ENCODE measurements around the gene NR3C2. TPM values are rescaled to one million over a fixed set of nuclear protein-coding genes. Genes with fewer than 3 reads are reported as not detected.

The NR3C2 gene
- total and polyA plus RNA-seq, 12 donors, result 1.1 to 19.8 (median 11.7) TPM

DNA sequence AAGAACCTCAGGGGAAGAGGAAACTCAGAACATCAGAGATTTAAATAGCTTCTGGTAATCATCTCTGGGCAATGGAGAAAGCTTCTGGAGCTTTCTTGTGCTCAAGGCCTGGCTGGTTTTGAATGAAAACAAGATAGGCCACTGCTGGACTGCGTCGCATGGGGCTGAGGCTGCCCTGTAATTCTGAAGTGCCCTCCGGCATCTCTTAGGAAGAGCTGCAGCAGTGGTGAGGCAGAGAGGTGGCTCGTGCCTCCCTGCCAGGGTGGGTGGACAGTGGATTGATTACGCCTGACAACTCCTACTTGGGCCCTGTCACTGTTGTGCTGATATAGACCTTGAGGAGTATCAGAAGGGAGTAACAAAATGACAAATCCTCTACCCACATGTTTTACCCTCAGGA lies 279.7 kb downstream of the NR3C2 start:
- intact Hi-C loops (cut with DNase I), result no loop called here
- no peaks in the 10 kb centered on the region for H3K9me3 ChIP-seq (replicated peaks in 1 of 3)
- H3K36me3 ChIP-seq (replicated peaks in 1 of 2), result no peaks in the 10 kb centered on the region
- peaks cover 9 to 19% of the 10 kb centered on the region in 2 donors for H3K4me1 ChIP-seq (replicated peaks in 1 of 2)
- no peak for TF ChIP-seq POLR2A (IDR thresholded peaks at IDR 0.05)
- TF ChIP-seq, protein P1, sequence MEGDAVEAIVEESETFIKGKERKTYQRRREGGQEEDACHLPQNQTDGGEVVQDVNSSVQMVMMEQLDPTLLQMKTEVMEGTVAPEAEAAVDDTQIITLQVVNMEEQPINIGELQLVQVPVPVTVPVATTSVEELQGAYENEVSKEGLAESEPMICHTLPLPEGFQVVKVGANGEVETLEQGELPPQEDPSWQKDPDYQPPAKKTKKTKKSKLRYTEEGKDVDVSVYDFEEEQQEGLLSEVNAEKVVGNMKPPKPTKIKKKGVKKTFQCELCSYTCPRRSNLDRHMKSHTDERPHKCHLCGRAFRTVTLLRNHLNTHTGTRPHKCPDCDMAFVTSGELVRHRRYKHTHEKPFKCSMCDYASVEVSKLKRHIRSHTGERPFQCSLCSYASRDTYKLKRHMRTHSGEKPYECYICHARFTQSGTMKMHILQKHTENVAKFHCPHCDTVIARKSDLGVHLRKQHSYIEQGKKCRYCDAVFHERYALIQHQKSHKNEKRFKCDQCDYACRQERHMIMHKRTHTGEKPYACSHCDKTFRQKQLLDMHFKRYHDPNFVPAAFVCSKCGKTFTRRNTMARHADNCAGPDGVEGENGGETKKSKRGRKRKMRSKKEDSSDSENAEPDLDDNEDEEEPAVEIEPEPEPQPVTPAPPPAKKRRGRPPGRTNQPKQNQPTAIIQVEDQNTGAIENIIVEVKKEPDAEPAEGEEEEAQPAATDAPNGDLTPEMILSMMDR (IDR thresholded peaks at IDR 0.05), result no peak
- H3K4me3 ChIP-seq, result no peak overlapping the region
- no peaks in the 10 kb centered on the region for H3K27me3 ChIP-seq
- 87 to 96% (median 93%) methylated on average over 5 of the region's 5 CpGs for WGBS, 4 donors
- no peak overlapping the region for H3K27ac ChIP-seq
- DNase-seq, result no peak

DNA sequence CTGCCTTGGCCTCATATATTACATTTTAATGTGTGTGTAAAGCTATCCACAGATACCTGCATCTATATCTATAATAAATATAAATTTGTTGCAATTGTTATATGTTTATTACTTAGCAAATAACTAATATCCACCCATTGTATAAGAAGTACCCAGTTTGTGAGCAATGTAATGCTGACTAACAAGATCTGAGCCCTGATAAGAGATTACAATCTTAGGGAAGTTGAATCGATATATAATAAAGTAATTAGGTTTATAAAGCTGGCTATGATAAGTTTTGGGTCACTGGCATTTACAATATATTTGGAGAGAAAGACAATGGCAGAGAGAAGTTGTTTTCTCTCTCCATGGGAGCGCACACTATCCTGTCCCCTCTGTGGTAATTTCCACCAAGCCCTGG lies 280.6 kb downstream of the NR3C2 start:
- Histone ChIP-seq H3K36me3 (replicated peaks in 1 of 2) (no peaks in the 10 kb centered on the region), H3K4me3 (no peak overlapping the region), H3K4me1 (replicated peaks in 1 of 2) (peaks cover 9 to 19% of the 10 kb centered on the region in 2 donors), H3K27me3 (no peaks in the 10 kb centered on the region), H3K27ac (no peak overlapping the region), H3K9me3 (replicated peaks in 1 of 3) (no peaks in the 10 kb centered on the region)
- 80 to 93% (median 87%) methylated on average over 2 of the region's 2 CpGs for WGBS, 4 donors
- DNase-seq, result no peak
- TF ChIP-seq POLR2A (IDR thresholded peaks at IDR 0.05), result no peak
- TF ChIP-seq, protein P1 (IDR thresholded peaks at IDR 0.05), result no peak
- intact Hi-C loops (cut with DNase I), result no loop called here

DNA sequence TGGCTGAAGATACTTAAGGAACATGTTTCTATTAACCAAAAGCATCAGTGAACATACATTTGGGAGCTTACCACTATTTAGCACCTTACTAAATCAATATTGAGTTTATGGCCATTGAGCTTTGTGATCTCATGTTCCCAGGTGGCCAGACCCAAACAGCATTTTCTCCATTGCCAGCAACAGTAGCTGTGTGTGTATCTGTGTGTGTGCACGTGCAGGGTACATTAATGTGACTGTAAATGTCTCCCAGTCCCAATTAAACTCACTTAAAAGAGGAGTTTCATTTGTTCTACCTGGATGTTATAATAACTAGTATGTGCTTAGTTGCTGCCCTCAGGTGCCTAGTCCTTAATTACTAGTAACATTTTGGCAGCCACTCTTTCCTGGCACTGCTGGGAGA lies 282.4 kb downstream of the NR3C2 start:
- no peaks in the 10 kb centered on the region for H3K9me3 ChIP-seq (replicated peaks in 1 of 3)
- no peak for DNase-seq
- no peaks in the 10 kb centered on the region for H3K36me3 ChIP-seq (replicated peaks in 1 of 2)
- no peaks in the 10 kb centered on the region for H3K27me3 ChIP-seq
- H3K27ac ChIP-seq, result no peak overlapping the region
- intact Hi-C loops (cut with DNase I), result no loop called here
- no peak overlapping the region for H3K4me3 ChIP-seq
- TF ChIP-seq POLR2A (IDR thresholded peaks at IDR 0.05), result no peak
- TF ChIP-seq, protein P1 (IDR thresholded peaks at IDR 0.05), result no peak
- peaks cover 8 to 9% of the 10 kb centered on the region in 2 donors for H3K4me1 ChIP-seq (replicated peaks in 1 of 2)
- WGBS, 4 donors, result 87 to 100% (median 94%) methylated on average over 1 of the region's 1 CpG

DNA sequence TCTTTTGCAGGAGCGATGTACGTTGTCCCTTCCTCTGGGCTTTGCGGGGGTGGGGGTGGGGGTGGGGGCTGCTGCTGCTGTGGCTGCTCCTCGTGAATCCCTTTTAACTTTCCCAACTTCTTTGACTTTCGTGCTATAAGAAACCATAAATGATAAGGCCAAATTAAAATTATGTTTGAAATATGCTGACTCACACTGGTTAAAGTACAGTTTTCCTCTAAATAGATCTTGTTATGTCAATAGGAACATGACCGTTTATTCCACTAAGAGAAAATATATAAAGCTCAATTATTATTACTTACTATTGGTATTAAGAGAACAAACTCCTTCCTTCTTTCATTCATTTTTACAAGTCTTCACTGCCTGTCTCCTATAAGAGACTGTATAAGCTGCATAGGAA lies 287.4 kb downstream of the NR3C2 start:
- Histone ChIP-seq H3K4me3 (no peak overlapping the region), H3K27ac (no peak overlapping the region), H3K36me3 (replicated peaks in 1 of 2) (no peaks in the 10 kb centered on the region), H3K4me1 (replicated peaks in 1 of 2) (no peaks in the 10 kb centered on the region), H3K27me3 (no peaks in the 10 kb centered on the region), H3K9me3 (replicated peaks in 1 of 3) (no peaks in the 10 kb centered on the region)
- DNase-seq, result no peak
- intact Hi-C loops (cut with DNase I), result no loop called here
- WGBS, 4 donors, result 83 to 90% (median 86%) methylated on average over 6 of the region's 6 CpGs
- TF ChIP-seq POLR2A (IDR thresholded peaks at IDR 0.05), result no peak
- TF ChIP-seq, protein P1 (IDR thresholded peaks at IDR 0.05), result no peak

Measured in adrenal gland (tissue), 12 donors.